Hepatocyte (in vitro differentiated cells): ENCODE data around the gene RASGRP1. TPM values are rescaled to one million over a fixed set of nuclear protein-coding genes. Genes with fewer than 3 reads are reported as not detected.

Experiments
- DNase-seq: peaks from one replicate; pipeline ENCODE4 v3.0.0-alpha.2; 2016; ENCODE audit warnings: low spot score
- H2AFZ ChIP-seq: fragments of 200-600 bp; sonication (generic); 2 replicates; pipeline ENCODE4 v1.6.0; 2016; ENCODE audit warnings: antibody characterized with exemption, mild to moderate bottlenecking
- H3K27ac ChIP-seq: fragments of 200-600 bp; sonication (generic); 2 replicates; pipeline ENCODE4 v1.5.1; 2016; ENCODE audit warnings: mild to moderate bottlenecking
- H3K27me3 ChIP-seq: fragments of 200-600 bp; sonication (generic); 2 replicates; pipeline ENCODE4 v1.6.1; 2016
- H3K36me3 ChIP-seq: fragments of 200-600 bp; sonication (generic); replicated peaks from 2 replicates; pipeline ENCODE4 v1.5.1; 2016; ENCODE audit warnings: low read depth; ENCODE audit not compliant: insufficient read depth
- H3K4me1 ChIP-seq: fragments of 200-600 bp; sonication (generic); 2 replicates; pipeline ENCODE4 v1.5.1; 2016; ENCODE audit warnings: mild to moderate bottlenecking, moderate library complexity; ENCODE audit not compliant: insufficient read depth
- H3K4me2 ChIP-seq: fragments of 200-600 bp; sonication (generic); 2 replicates; pipeline ENCODE4 v1.6.0; 2016
- H3K4me3 ChIP-seq: fragments of 200-600 bp; sonication (generic); 2 replicates; pipeline ENCODE4 v1.5.1; 2016; ENCODE audit warnings: mild to moderate bottlenecking
- H3K79me2 ChIP-seq: fragments of 200-600 bp; sonication (generic); 2 replicates; pipeline ENCODE4 v1.6.0; 2017; ENCODE audit warnings: mild to moderate bottlenecking
- H3K9me2 ChIP-seq: fragments of 200-600 bp; sonication (generic); replicated peaks from 2 replicates; pipeline ENCODE4 v1.6.0; 2017; ENCODE audit warnings: mild to moderate bottlenecking; ENCODE audit not compliant: insufficient read depth
- H3K9me3 ChIP-seq: fragments of 200-600 bp; sonication (generic); 2 replicates; pipeline ENCODE4 v1.5.1; 2016; ENCODE audit warnings: low read depth, mild to moderate bottlenecking
- H4K20me1 ChIP-seq: fragments of 200-600 bp; sonication (generic); 2 replicates; pipeline ENCODE4 v1.6.0; 2016; ENCODE audit warnings: mild to moderate bottlenecking; ENCODE audit not compliant: insufficient read depth, poor library complexity, severe bottlenecking
- CTCF ChIP-seq: fragments of 200-600 bp; sonication (generic); IDR thresholded peaks from 2 replicates; pipeline ENCODE4 v1.5.1; 2016; ENCODE audit warnings: antibody characterized with exemption, mild to moderate bottlenecking; ENCODE audit not compliant: poor library complexity
- EZH2 ChIP-seq: fragments of 200-600 bp; sonication (generic); IDR thresholded peaks from 2 replicates; pipeline ENCODE4 v1.6.1; 2016; ENCODE audit warnings: antibody characterized with exemption, mild to moderate bottlenecking, borderline replicate concordance
- EZH2phosphoT487 ChIP-seq: fragments of 200-600 bp; sonication (generic); IDR thresholded peaks from one replicate; pipeline ENCODE4 v1.6.1; 2018; ENCODE audit warnings: antibody characterized with exemption, mild to moderate bottlenecking, low read depth, moderate library complexity; ENCODE audit not compliant: unreplicated experiment, severe bottlenecking
- WGBS: methylation state at CpG from one replicate; pipeline ENCODE4 v1.1.6; 2016; ENCODE audit warnings: low lambda C conversion rate; ENCODE audit errors: missing lambda C conversion rate; 5-methylcytosine and 5-hydroxymethylcytosine counted together
- polyA plus RNA-seq: library from polyadenylated mRNA; unstranded; fragments of >200 nt; fragmentation: Nextera tagmentation; extraction: Ambion mirVana; gene quantifications from 2 replicates; pipeline ENCODE4 v1.2.1, GENCODE V29; 2016
- total RNA-seq: library from RNA; depleted of rRNA; stranded (reverse); fragments of >200 nt; gene quantifications from 2 replicates; pipeline ENCODE4 v1.2.3, GENCODE V29; 2014

Gene RASGRP1
- total and polyA plus RNA-seq, 2 experiments from 2014 or later = 0.41 to 0.53 TPM

DNA sequence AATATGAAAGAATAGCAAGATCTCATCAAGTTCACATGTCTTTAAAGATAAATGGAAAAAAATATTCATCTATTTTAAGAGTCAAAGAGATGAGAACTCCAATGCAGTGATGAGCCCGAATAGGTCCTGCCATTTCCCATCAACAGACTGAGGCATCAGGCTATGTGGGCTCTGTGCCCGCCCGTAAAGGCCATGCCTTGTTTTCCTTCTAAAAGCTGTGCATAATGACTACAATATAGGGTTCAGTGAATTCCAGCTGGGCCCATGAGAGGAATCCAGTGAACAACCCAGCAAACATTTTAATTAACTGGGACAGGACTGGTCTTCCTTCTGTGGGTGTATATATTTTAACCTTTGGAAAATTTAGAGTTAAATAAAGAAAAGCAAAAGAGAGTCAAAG is 44.6 kb downstream of the RASGRP1 start:
- no peak for TF ChIP-seq EZH2
- TF ChIP-seq EZH2phosphoT487 = no peak
- no peak for TF ChIP-seq CTCF
- 91% methylated on average over 3 of the region's 3 CpGs for WGBS
- no peaks in the 10 kb centered on the region for H3K9me3 ChIP-seq

DNA sequence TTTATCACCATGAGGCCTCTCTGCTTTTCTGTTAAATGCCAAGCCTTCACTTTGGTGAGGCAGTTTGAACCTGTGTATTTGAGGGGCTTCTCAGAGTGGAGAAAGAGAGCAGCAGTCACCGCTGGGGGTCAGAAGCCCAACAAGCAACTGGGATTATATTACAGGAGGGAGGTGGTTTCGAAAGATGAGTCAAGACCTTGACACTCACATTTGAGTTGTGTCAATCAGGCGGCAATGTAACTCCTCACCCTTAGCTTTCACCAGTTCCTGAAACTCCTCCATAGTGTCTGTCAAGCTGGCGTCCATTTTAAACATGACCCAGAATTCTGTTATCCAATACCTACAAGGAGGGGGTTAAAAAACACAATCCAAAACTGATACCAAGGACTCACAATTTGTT is 46.5 kb downstream of the RASGRP1 start:
- TF ChIP-seq CTCF (no peak), EZH2 (no peak), EZH2phosphoT487 (no peak)
- no peaks in the 10 kb centered on the region for H3K36me3 ChIP-seq
- no peaks in the 10 kb centered on the region for H4K20me1 ChIP-seq
- no peak for DNase-seq
- H3K79me2 ChIP-seq = no peaks in the 10 kb centered on the region
- 93% methylated on average over 4 of the region's 4 CpGs for WGBS
- no peak overlapping the region for H3K4me2 ChIP-seq
- no peak overlapping the region for H2AFZ ChIP-seq
- H3K27ac ChIP-seq = no peak overlapping the region
- peaks cover 4% of the 10 kb centered on the region for H3K27me3 ChIP-seq
- H3K4me3 ChIP-seq = no peak overlapping the region
- H3K4me1 ChIP-seq = no peaks in the 10 kb centered on the region
- no peaks in the 10 kb centered on the region for H3K9me3 ChIP-seq
- no peaks in the 10 kb centered on the region for H3K9me2 ChIP-seq

More for the DNA sequence above, 44.6 kb downstream of the RASGRP1 start:
- H3K4me3 ChIP-seq = no peak overlapping the region
- no peaks in the 10 kb centered on the region for H3K9me2 ChIP-seq
- H3K27ac ChIP-seq = no peak overlapping the region
- peaks cover 4% of the 10 kb centered on the region for H3K27me3 ChIP-seq
- H3K4me1 ChIP-seq = no peaks in the 10 kb centered on the region
- DNase-seq = no peak
- H2AFZ ChIP-seq = no peak overlapping the region
- H4K20me1 ChIP-seq = no peaks in the 10 kb centered on the region
- H3K4me2 ChIP-seq = no peak overlapping the region
- no peaks in the 10 kb centered on the region for H3K36me3 ChIP-seq
- no peaks in the 10 kb centered on the region for H3K79me2 ChIP-seq

GRCh38 chr15:38517312-38517975 is 47.2 kb downstream of the RASGRP1 start:
- no peak overlapping the region for H3K4me3 ChIP-seq
- no peaks in the 10 kb centered on the region for H3K36me3 ChIP-seq
- 65% methylated on average over 2 of the region's 2 CpGs for WGBS
- H3K27ac ChIP-seq = no peak overlapping the region
- H3K4me2 ChIP-seq = no peak overlapping the region
- H3K79me2 ChIP-seq = no peaks in the 10 kb centered on the region
- H2AFZ ChIP-seq = no peak overlapping the region
- H3K4me1 ChIP-seq = no peaks in the 10 kb centered on the region
- H3K9me2 ChIP-seq = no peaks in the 10 kb centered on the region
- H3K27me3 ChIP-seq = peaks cover 4% of the 10 kb centered on the region
- no peaks in the 10 kb centered on the region for H3K9me3 ChIP-seq
- TF ChIP-seq EZH2phosphoT487 (no peak), CTCF (no peak), EZH2 (no peak)
- no peaks in the 10 kb centered on the region for H4K20me1 ChIP-seq
- DNase-seq = no peak

GRCh38 chr15:38516626-38517025 is 48.0 kb downstream of the RASGRP1 start:
- no peak for TF ChIP-seq EZH2
- TF ChIP-seq EZH2phosphoT487 = no peak
- no peak for TF ChIP-seq CTCF

More at GRCh38 chr15:38516626-38517025, 48.0 kb downstream of the RASGRP1 start:
- no peaks in the 10 kb centered on the region for H4K20me1 ChIP-seq
- H3K9me2 ChIP-seq = no peaks in the 10 kb centered on the region
- no peaks in the 10 kb centered on the region for H3K79me2 ChIP-seq
- no peak overlapping the region for H3K4me3 ChIP-seq
- DNase-seq = no peak
- no peak overlapping the region for H2AFZ ChIP-seq
- peaks cover 4% of the 10 kb centered on the region for H3K27me3 ChIP-seq
- H3K36me3 ChIP-seq = no peaks in the 10 kb centered on the region
- H3K4me2 ChIP-seq = no peak overlapping the region
- WGBS = 89% methylated on average over 5 of the region's 5 CpGs
- H3K9me3 ChIP-seq = no peaks in the 10 kb centered on the region
- no peak overlapping the region for H3K27ac ChIP-seq
- no peaks in the 10 kb centered on the region for H3K4me1 ChIP-seq
